ENCODE measurements around the gene FAM174B. TPM values are rescaled to one million over a fixed set of nuclear protein-coding genes. Genes with fewer than 3 reads are reported as not detected.

The FAM174B gene
- total and polyA plus RNA-seq, 10 of the 15 experiments (the other 5 are each of a cell fraction or from before 2014, with no cell fraction given) = 0.71 to 15.9 (median 4.2) TPM

DNA sequence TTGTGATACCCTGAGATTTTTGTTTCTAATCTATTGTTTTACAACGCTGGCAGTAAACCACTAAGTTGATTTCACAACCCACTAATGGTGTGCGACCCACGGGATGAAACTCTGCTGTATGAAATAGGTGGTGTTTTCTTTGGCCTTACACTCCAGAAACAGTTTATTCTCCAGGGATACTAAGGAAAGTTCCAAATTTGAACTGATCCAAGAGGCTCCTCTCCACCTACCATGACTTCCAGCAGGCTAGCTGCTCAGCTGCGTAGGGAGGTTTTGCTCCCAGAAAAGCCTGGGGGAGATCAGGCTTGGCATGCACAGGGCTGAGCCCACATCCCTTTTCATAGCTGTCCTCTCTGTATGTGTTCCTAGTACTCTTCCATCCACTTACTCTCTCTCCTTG lies 71.5 kb downstream of the FAM174B start:
- intact Hi-C loops (cut with micrococcal nuclease; ENCODE audit: unreplicated experiment) = no loop called here
- ChIA-PET SMC1A (ENCODE audit: uncharacterized antibody, unreplicated experiment) (no interaction called here), RAD21 (ENCODE audit: unreplicated experiment) (no interaction called here), POLR2A (no interaction called here), CTCF (no interaction called here)
- 19% methylated on average over 4 of the region's 4 CpGs for WGBS (ENCODE audit: insufficient coverage, insufficient replicate concordance, low lambda C conversion rate, missing lambda C conversion rate)
- Histone ChIP-seq H3K79me2 (ENCODE audit: control insufficient read depth, insufficient read depth, low read length) (no peaks in the 10 kb centered on the region), H3K9ac (ENCODE audit: control insufficient read depth, insufficient read depth, low read length) (no peak overlapping the region), H2AFZ (ENCODE audit: control insufficient read depth, low read depth, low read length) (no peak overlapping the region), H4K20me1 (ENCODE audit: control insufficient read depth, insufficient read depth) (no peaks in the 10 kb centered on the region), H3K4me2 (ENCODE audit: control insufficient read depth, insufficient read depth) (no peak overlapping the region), H3K27ac (ENCODE audit: control insufficient read depth, insufficient read depth) (no peak overlapping the region), H3K36me3 (ENCODE audit: control insufficient read depth in 2 of 2, insufficient read depth in 2 of 2, low read length in 1 of 2) (no peaks in the 10 kb centered on the region), H3K4me3 (no peak overlapping the region), H3K9me3 (replicated peaks; ENCODE audit: control insufficient read depth, insufficient read depth, low read length) (no peaks in the 10 kb centered on the region; the same call in 2 of the 3 replicates), H3K27me3 (replicated peaks in 1 of 2; ENCODE audit: control insufficient read depth in 2 of 2, insufficient read depth in 2 of 2, low read length in 1 of 2) (no peaks in the 10 kb centered on the region; a peak in 1 of 4 replicates), H3K4me1 (ENCODE audit: control insufficient read depth, insufficient read depth, low read length) (peaks cover 2% of the 10 kb centered on the region; the same call in 1 of the 2 replicates)
- FAIRE-seq = no peak
- in situ Hi-C loops (cut with MboI) = no loop called here
- TF ChIP-seq ATF3 (IDR thresholded peaks at IDR 0.05; ENCODE audit: borderline replicate concordance, extremely low read depth, low read depth, low read length) (no peak), IRF4 (IDR thresholded peaks at IDR 0.05; ENCODE audit: low read depth, low read length) (no peak), YBX1 (IDR thresholded peaks at IDR 0.05) (no peak), EED (IDR thresholded peaks at IDR 0.05; ENCODE audit: low read depth) (no peak), SMAD1 (IDR thresholded peaks at IDR 0.05; ENCODE audit: low read depth, partially characterized antibody) (no peak), NKRF (conservative IDR thresholded peaks at IDR 0.05) (no peak), EZH2 (IDR thresholded peaks at IDR 0.05; ENCODE audit: borderline replicate concordance, control insufficient read depth, low read depth, low read length) (no peak), KLF5 (IDR thresholded peaks at IDR 0.05; ENCODE audit: partially characterized antibody) (no peak), ZNF217 (IDR thresholded peaks at IDR 0.05) (no peak), SIN3A (IDR thresholded peaks at IDR 0.05; ENCODE audit: low read depth, low read length) (no peak), RAD21 (IDR thresholded peaks at IDR 0.05; ENCODE audit: insufficient read depth, low read depth, low read length) (no peak), FOS (IDR thresholded peaks at IDR 0.05; ENCODE audit: borderline replicate concordance, extremely low read depth, insufficient read length) (no peak), BCL11A (IDR thresholded peaks at IDR 0.05; ENCODE audit: low read depth, low read length) (no peak)
- TF ChIP-seq, protein P1, sequence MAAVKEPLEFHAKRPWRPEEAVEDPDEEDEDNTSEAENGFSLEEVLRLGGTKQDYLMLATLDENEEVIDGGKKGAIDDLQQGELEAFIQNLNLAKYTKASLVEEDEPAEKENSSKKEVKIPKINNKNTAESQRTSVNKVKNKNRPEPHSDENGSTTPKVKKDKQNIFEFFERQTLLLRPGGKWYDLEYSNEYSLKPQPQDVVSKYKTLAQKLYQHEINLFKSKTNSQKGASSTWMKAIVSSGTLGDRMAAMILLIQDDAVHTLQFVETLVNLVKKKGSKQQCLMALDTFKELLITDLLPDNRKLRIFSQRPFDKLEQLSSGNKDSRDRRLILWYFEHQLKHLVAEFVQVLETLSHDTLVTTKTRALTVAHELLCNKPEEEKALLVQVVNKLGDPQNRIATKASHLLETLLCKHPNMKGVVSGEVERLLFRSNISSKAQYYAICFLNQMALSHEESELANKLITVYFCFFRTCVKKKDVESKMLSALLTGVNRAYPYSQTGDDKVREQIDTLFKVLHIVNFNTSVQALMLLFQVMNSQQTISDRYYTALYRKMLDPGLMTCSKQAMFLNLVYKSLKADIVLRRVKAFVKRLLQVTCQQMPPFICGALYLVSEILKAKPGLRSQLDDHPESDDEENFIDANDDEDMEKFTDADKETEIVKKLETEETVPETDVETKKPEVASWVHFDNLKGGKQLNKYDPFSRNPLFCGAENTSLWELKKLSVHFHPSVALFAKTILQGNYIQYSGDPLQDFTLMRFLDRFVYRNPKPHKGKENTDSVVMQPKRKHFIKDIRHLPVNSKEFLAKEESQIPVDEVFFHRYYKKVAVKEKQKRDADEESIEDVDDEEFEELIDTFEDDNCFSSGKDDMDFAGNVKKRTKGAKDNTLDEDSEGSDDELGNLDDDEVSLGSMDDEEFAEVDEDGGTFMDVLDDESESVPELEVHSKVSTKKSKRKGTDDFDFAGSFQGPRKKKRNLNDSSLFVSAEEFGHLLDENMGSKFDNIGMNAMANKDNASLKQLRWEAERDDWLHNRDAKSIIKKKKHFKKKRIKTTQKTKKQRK (IDR thresholded peaks at IDR 0.05; ENCODE audit: low read depth, low read length) = no peak
- BruUV-seq (replicated peaks) = no TSS peak
- DNase-seq (ENCODE audit: low read depth, low spot score) = no peak
- no peak for ATAC-seq
